GM04503 (cell line): ENCODE results near the gene UBE2D2.

Experiments
- DNase-seq: peaks from one replicate; pipeline ENCODE4 v3.0.0-alpha.2; 2012; ENCODE audit warnings: low read depth

The UBE2D2 gene

GRCh38 chr5:139676951-139677735 is 116.0 kb downstream of the UBE2D2 start:
- no peak for DNase-seq
